ENCODE results near the gene PRKAR2B.

- TF ChIP-seq POLR2A (IDR thresholded peaks at IDR 0.05) (no peak), CTCF (IDR thresholded peaks at IDR 0.05) (no peak)
Measured at GRCh38 chr7:107210400-107210799, 165.9 kb downstream of the PRKAR2B start.

All from tibial nerve (tissue), 3 donors.